GM12878 (cell line): Measurements from ENCODE around the gene CD300H. TPM values are rescaled to one million over a fixed set of nuclear protein-coding genes. Genes with fewer than 3 reads are reported as not detected.
A peak's percentile ranks its signal among the peaks of the same experiment; 100 is the strongest.

Experiments
- ATAC-seq: fragments of 200-7000 bp; cut with Tn5 transposase; 3 replicates; pipeline ENCODE4 v1.9.1; 2020; ENCODE audit warnings: mild to moderate bottlenecking, moderate library complexity
- BruUV-seq: library from RNA; stranded (reverse); fragments of 400-500 nt; replicated peaks from 2 replicates; lab custom pipeline; 2021; lab: Mats Ljungman, UMichigan
- CTCF ChIA-PET: fragments of 300-600 bp; sonication (Branson Sonifier 250); formaldehyde crosslinking; extraction: SDS; loops from one replicate; lab custom pipeline; 2021; ENCODE audit warnings: inconsistent platforms; lab: Yijun Ruan, JAX
- POLR2A ChIA-PET: fragments of 350-600 bp; formaldehyde crosslinking; extraction: SDS; loops from one replicate; lab custom pipeline; 2021; ENCODE audit warnings: inconsistent platforms; lab: Charles Lee
- RAD21 ChIA-PET: fragments of 300-600 bp; sonication (Branson Sonifier 250); formaldehyde crosslinking; loops from one replicate; lab custom pipeline; 2023; ENCODE audit warnings: antibody characterized with exemption; ENCODE audit not compliant: unreplicated experiment; lab: Charles Lee
- SMC1A ChIA-PET: fragments of 300-600 bp; sonication (Branson Sonifier 250); formaldehyde crosslinking; loops from one replicate; lab custom pipeline; 2023; ENCODE audit not compliant: unreplicated experiment, uncharacterized antibody; lab: Charles Lee
- DNase-seq: peaks from one replicate; pipeline ENCODE4 v3.0.0-alpha.2; 2011; ENCODE audit warnings: low read depth, low spot score
- FAIRE-seq: peaks from 3 replicates; lab custom pipeline; 2011; peaks lifted over from hg19 to GRCh38; lab: Jason Lieb, UNC
- H2AFZ ChIP-seq: 2 replicates; pipeline ENCODE4 v1.6.0; 2011; ENCODE audit warnings: low read depth, low read length, control low read depth; ENCODE audit not compliant: control insufficient read depth
- H3K27ac ChIP-seq: 2 replicates; pipeline ENCODE4 v1.5.1; 2011; ENCODE audit warnings: control low read depth; ENCODE audit not compliant: control insufficient read depth, insufficient read depth
- H3K27me3 ChIP-seq, 2 experiments: replicated peaks in 1 of 2; 2 replicates each; pipeline versions ENCODE4 v1.6.0 to v1.6.1; 2011; ENCODE audit warnings: low read length in 1 of 2; ENCODE audit not compliant: control insufficient read depth in 2 of 2, insufficient read depth in 2 of 2
- H3K36me3 ChIP-seq, 2 experiments: 2 replicates each; pipeline ENCODE4 v1.5.1; 2011; ENCODE audit warnings: low read length in 1 of 2; ENCODE audit not compliant: control insufficient read depth in 2 of 2, insufficient read depth in 2 of 2
- H3K4me1 ChIP-seq: 2 replicates; pipeline ENCODE4 v1.6.1; 2011; ENCODE audit warnings: mild to moderate bottlenecking, low read length, moderate library complexity, mixed read lengths; ENCODE audit not compliant: control insufficient read depth, insufficient read depth
- H3K4me2 ChIP-seq: 2 replicates; pipeline ENCODE4 v1.6.0; 2011; ENCODE audit warnings: control low read depth; ENCODE audit not compliant: control insufficient read depth, insufficient read depth
- H3K4me3 ChIP-seq: fragments of 200-600 bp; sonication (generic); 2 replicates; pipeline ENCODE4 v1.5.1; 2016
- H3K79me2 ChIP-seq: 2 replicates; pipeline ENCODE4 v1.6.0; 2011; ENCODE audit warnings: low read length; ENCODE audit not compliant: control insufficient read depth, insufficient read depth
- H3K9ac ChIP-seq: 2 replicates; pipeline ENCODE4 v1.8.0; 2011; ENCODE audit warnings: low read length, control low read depth, mixed read lengths; ENCODE audit not compliant: control insufficient read depth, insufficient read depth
- H3K9me3 ChIP-seq: replicated peaks from 3 replicates; pipeline ENCODE4 v1.5.1; 2011; ENCODE audit warnings: mild to moderate bottlenecking, low read length; ENCODE audit not compliant: control insufficient read depth, insufficient read depth
- H4K20me1 ChIP-seq: 2 replicates; pipeline ENCODE4 v1.6.0; 2011; ENCODE audit not compliant: control insufficient read depth, insufficient read depth
- BCL3 ChIP-seq: IDR thresholded peaks from 2 replicates; pipeline ENCODE4 v1.6.1; 2011; ENCODE audit warnings: borderline replicate concordance, low read depth, mild to moderate bottlenecking, moderate library complexity, low read length; ENCODE audit not compliant: insufficient read depth, poor library complexity, severe bottlenecking
- BMI1 ChIP-seq: fragments of 450-650 bp; IDR thresholded peaks from 2 replicates; pipeline ENCODE4 v1.6.1; 2016; ENCODE audit warnings: mild to moderate bottlenecking, moderate library complexity, borderline replicate concordance
- EZH2 ChIP-seq: IDR thresholded peaks from 2 replicates; pipeline ENCODE4 v1.6.1; 2012; ENCODE audit warnings: low read depth, mild to moderate bottlenecking, control low read depth, inconsistent platforms, low read length, borderline replicate concordance; ENCODE audit not compliant: control insufficient read depth
- HCFC1 ChIP-seq: fragments of 150-350 bp; IDR thresholded peaks from 2 replicates; pipeline ENCODE4 v1.6.1; 2014; ENCODE audit warnings: low read length
- KLF5 ChIP-seq: fragments of 450-650 bp; IDR thresholded peaks from 2 replicates; pipeline ENCODE4 v1.6.1; 2014; ENCODE audit warnings: mild to moderate bottlenecking; ENCODE audit not compliant: partially characterized antibody
- NFIC ChIP-seq: IDR thresholded peaks from 2 replicates; pipeline ENCODE4 v1.6.1; 2012; ENCODE audit warnings: low read depth, mild to moderate bottlenecking, inconsistent platforms, low read length, moderate library complexity
- TCF3 ChIP-seq: IDR thresholded peaks from 2 replicates; pipeline ENCODE4 v1.6.1; 2012; ENCODE audit warnings: low read depth, mild to moderate bottlenecking, low read length, borderline replicate concordance; ENCODE audit not compliant: insufficient read depth
- WGBS: methylation state at CpG from one replicate; pipeline ENCODE4 v1.1.6; 2016; ENCODE audit warnings: low lambda C conversion rate; ENCODE audit not compliant: insufficient replicate concordance, insufficient coverage; ENCODE audit errors: missing lambda C conversion rate; 5-methylcytosine and 5-hydroxymethylcytosine counted together
- in situ Hi-C: fragments of 300-500 bp; cut with MboI; formaldehyde crosslinking; loops from 9 replicates; pipeline ENCODE4 v1.14.3; 2018; ENCODE audit warnings: mixed read lengths
- intact Hi-C: fragments of 100-400 bp; cut with micrococcal nuclease; formaldehyde crosslinking; loops from one replicate; pipeline ENCODE4 v1.14.2; 2022; ENCODE audit not compliant: unreplicated experiment
- polyA plus RNA-seq, 11 experiments: library from polyadenylated mRNA; depleted of rRNA in 4 of 11; unstranded in 6 of 11; stranded (reverse) in 5 of 11; fragments of >200 nt; fragmentation: Nextera tagmentation in 4 of 11; fragmentation: Illumina TruSeq in 1 of 11; extraction: Ambion mirVana in 4 of 11; extraction: Trizol in 1 of 11; gene quantifications; 1 replicate in 1 of 11; 2 replicates in 10 of 11; pipeline versions ENCODE4 v1.2.1 to v1.2.3, GENCODE V29; 2011 to 2016; ENCODE audit warnings: inconsistent platforms in 2 of 11, missing spikeins in 2 of 11, low read depth in 1 of 11
- total RNA-seq, 4 experiments: library from RNA; depleted of rRNA in 3 of 4; stranded (reverse); fragments of >200 nt in 3 of 4; fragmentation: Illumina TruSeq in 1 of 4; extraction: Trizol in 1 of 4; gene quantifications; 2 replicates each; pipeline versions ENCODE4 v1.2.1 to v1.2.3, GENCODE V29; 2013 to 2021
- TF ChIP-seq, protein P1 (sequence below): fragments of 450-650 bp; IDR thresholded peaks from 2 replicates; pipeline ENCODE4 v1.6.1; 2017; ENCODE audit warnings: low read depth, mild to moderate bottlenecking, moderate library complexity
- TF ChIP-seq, protein P2 (sequence below): IDR thresholded peaks from 2 replicates; pipeline ENCODE4 v1.6.1; 2011; ENCODE audit warnings: mild to moderate bottlenecking, low read depth, low read length, moderate library complexity; ENCODE audit not compliant: insufficient replicate concordance

The CD300H gene
- total and polyA plus RNA-seq, 10 of the 15 experiments (the other 5 are each of a cell fraction or from before 2014, with no cell fraction given): not detected

DNA sequence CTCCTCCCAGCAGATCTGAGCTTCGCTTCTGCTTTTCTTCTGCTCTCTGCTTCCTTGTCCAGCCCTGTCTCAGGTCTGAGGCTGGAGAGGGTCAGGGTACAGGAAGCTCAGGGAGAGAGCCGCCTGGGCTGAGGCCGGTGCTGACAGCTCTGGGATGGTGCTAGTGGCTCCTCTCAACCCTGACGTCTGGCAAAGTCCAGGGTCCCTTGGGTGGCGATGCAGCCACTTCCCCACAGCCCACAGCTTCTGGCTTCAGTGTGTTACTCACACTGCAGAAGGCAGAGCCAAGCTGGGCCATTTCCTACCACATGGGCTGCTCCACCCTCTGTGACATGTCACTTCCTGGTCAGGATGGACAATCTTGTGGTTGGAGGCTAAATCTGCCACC is 21.5 kb downstream of the CD300H start, which contains the start of gene CD300C:
Gene CD300C (minus strand): TSS at position 273 of the 388 bp plus-strand sequence. CDS start 333 bp downstream, outside the sequence.
- no peaks in the 10 kb centered on the region for H3K9me3 ChIP-seq
- H3K4me1 ChIP-seq: no peaks in the 10 kb centered on the region
- H3K27ac ChIP-seq: no peak within 1 kb of the TSS
- H3K27me3 ChIP-seq: no peaks in the 10 kb centered on the region; a peak in 1 of 4 replicates
- no peak for DNase-seq
- ChIA-PET SMC1A (no interaction called here), CTCF (interaction anchor here (0.6 to 1.2 kb wide), 4 partner anchors 13 to 167 kb away, joined by 3 read pairs; no protein-coding TSS in a partner anchor), POLR2A (no interaction called here), RAD21 (interaction anchor here (1.1 kb wide), 1 partner anchor 192 kb away, joined by 3 read pairs; the partner anchor contains the start of gene RAB37)
- no peak for FAIRE-seq
- H3K4me2 ChIP-seq: no peak within 1 kb of the TSS
- no peaks in the 10 kb centered on the region for H3K36me3 ChIP-seq
- no peak within 1 kb of the TSS for H3K4me3 ChIP-seq
- in situ Hi-C loops (no loop called here), intact Hi-C loops (no loop called here)
- peak; percentile 61 for ATAC-seq
- H4K20me1 ChIP-seq: no peaks in the 10 kb centered on the region
- TF ChIP-seq, protein P1, sequence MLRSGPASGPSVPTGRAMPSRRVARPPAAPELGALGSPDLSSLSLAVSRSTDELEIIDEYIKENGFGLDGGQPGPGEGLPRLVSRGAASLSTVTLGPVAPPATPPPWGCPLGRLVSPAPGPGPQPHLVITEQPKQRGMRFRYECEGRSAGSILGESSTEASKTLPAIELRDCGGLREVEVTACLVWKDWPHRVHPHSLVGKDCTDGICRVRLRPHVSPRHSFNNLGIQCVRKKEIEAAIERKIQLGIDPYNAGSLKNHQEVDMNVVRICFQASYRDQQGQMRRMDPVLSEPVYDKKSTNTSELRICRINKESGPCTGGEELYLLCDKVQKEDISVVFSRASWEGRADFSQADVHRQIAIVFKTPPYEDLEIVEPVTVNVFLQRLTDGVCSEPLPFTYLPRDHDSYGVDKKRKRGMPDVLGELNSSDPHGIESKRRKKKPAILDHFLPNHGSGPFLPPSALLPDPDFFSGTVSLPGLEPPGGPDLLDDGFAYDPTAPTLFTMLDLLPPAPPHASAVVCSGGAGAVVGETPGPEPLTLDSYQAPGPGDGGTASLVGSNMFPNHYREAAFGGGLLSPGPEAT: no peak
- no peak for TF ChIP-seq BMI1
- H3K79me2 ChIP-seq: no peaks in the 10 kb centered on the region
- 4% methylated on average over 5 of the region's 5 CpGs for WGBS
- peak within 1 kb of the TSS; percentile 36 for H2AFZ ChIP-seq
- no peak within 1 kb of the TSS for H3K9ac ChIP-seq
- no TSS peak for BruUV-seq

DNA sequence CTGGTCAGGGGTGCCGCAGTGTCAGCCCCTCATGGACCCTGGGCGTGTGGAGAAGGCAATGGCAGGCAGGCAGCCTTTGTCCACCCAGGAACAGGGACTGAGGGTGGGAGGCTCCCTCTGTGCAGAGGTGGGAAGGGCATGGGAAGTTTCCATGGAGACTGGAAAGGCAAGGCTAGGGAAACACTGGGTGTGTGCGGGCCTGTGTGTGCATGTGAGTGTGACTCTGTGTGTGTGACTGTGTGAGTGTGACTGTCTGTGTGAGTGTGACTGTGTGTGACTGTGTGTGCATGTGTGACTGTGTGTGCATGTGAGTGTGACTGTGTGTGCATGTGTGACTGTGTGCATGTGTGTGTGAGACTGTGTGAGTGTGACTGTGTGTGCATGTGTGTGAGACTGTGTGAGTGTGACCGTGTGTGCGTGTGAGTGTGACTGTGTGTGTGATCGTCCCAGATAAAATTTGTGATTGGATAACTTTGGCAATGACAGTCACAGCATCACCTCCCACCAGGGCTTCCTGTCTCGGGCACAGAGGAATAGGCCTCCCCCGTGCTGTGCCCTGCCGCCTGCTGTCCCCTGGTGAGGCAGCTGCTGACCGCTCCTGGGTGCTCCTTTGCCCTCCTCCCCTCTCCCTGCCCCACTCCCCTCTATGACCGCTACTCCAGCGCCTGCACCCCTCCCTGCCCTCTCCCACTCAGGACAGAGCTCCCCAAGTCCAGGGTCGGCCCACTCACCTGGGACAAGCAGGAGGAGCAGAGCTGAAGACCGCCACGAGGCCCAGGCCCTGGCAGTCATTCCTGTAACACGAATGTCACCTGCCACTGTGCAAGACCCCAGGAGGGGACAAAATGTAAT is 22.1 kb downstream of the CD300H start:
- ATAC-seq: no peak
- TF ChIP-seq TCF3 (0 out of 2 replicates have a peak, but pooled peaks have one; percentile 50), HCFC1 (no peak), KLF5 (no peak), BCL3 (peak; percentile 99), NFIC (0 out of 2 replicates have a peak, but pooled peaks have one; percentile 25), EZH2 (no peak)
- TF ChIP-seq, protein P2, sequence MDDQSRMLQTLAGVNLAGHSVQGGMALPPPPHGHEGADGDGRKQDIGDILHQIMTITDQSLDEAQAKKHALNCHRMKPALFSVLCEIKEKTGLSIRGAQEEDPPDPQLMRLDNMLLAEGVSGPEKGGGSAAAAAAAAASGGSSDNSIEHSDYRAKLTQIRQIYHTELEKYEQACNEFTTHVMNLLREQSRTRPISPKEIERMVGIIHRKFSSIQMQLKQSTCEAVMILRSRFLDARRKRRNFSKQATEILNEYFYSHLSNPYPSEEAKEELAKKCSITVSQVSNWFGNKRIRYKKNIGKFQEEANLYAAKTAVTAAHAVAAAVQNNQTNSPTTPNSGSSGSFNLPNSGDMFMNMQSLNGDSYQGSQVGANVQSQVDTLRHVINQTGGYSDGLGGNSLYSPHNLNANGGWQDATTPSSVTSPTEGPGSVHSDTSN: peak; percentile 65

More for the DNA sequence above, 22.1 kb downstream of the CD300H start:
- ChIA-PET RAD21 (interaction anchor here (1.1 kb wide), 1 partner anchor 192 kb away, joined by 3 read pairs; the partner anchor contains the start of gene RAB37), CTCF (interaction anchor here (0.6 to 1.2 kb wide), 4 partner anchors 12 to 166 kb away, joined by 3 read pairs; no protein-coding TSS in a partner anchor), POLR2A (no interaction called here), SMC1A (no interaction called here)
- H3K9ac ChIP-seq: no peak overlapping the region
- no peaks in the 10 kb centered on the region for H4K20me1 ChIP-seq
- FAIRE-seq: no peak
- no peaks in the 10 kb centered on the region; a peak in 1 of 4 replicates for H3K27me3 ChIP-seq
- DNase-seq: no peak
- H3K4me2 ChIP-seq: no peak overlapping the region
- H2AFZ ChIP-seq: no peak overlapping the region; the same call in 1 of the 2 replicates
- H3K79me2 ChIP-seq: no peaks in the 10 kb centered on the region
- H3K36me3 ChIP-seq: no peaks in the 10 kb centered on the region
- no peak overlapping the region for H3K4me3 ChIP-seq
- intact Hi-C loops: no loop called here
- H3K27ac ChIP-seq: no peak overlapping the region
- no TSS peak for BruUV-seq
- H3K4me1 ChIP-seq: no peaks in the 10 kb centered on the region
- WGBS: 31% methylated on average over 13 of the region's 16 CpGs
- no peaks in the 10 kb centered on the region for H3K9me3 ChIP-seq
- in situ Hi-C loops: no loop called here
